Panc1 (cell line): ENCODE measurements around the gene CEP55. TPM values are rescaled to one million over a fixed set of nuclear protein-coding genes. Genes with fewer than 3 reads are reported as not detected.

ENCODE experiments used
- ATAC-seq: fragments of 200-7000 bp; cut with Tn5 transposase; 2 replicates; pipeline ENCODE4 v1.9.1; 2020; ENCODE audit warnings: mild to moderate bottlenecking, moderate library complexity
- BruUV-seq: library from RNA; stranded (reverse); fragments of 400-500 nt; replicated peaks from 2 replicates; lab custom pipeline; 2021; lab: Mats Ljungman, UMichigan
- CTCF ChIA-PET: fragments of 300-600 bp; sonication (Branson Sonifier 250); formaldehyde crosslinking; loops from one replicate; lab custom pipeline; 2022; ENCODE audit warnings: antibody characterized with exemption; lab: Charles Lee
- POLR2A ChIA-PET: fragments of 300-600 bp; sonication (Branson Sonifier 250); formaldehyde crosslinking; loops from one replicate; lab custom pipeline; 2022; ENCODE audit warnings: antibody characterized with exemption; lab: Charles Lee
- DNase-seq: peaks from one replicate; pipeline ENCODE4 v3.0.0-alpha.2; 2010; ENCODE audit warnings: low read depth, low spot score
- H3K27ac ChIP-seq: 2 replicates; pipeline ENCODE4 v1.5.1; 2011; ENCODE audit warnings: mild to moderate bottlenecking, low read length, inconsistent platforms
- H3K27me3 ChIP-seq: fragments of 200-500 bp; sonication (Bioruptor generic); 2 replicates; pipeline ENCODE4 v1.6.0; 2014; ENCODE audit warnings: low read length, inconsistent platforms; ENCODE audit not compliant: control insufficient read depth, insufficient read depth
- H3K36me3 ChIP-seq: fragments of 200-500 bp; sonication (Bioruptor generic); 2 replicates; pipeline ENCODE4 v1.5.1; 2014; ENCODE audit warnings: inconsistent platforms, mild to moderate bottlenecking, low read length, moderate library complexity; ENCODE audit not compliant: control insufficient read depth, insufficient read depth
- H3K4me1 ChIP-seq: 2 replicates; pipeline ENCODE4 v1.5.1; 2011; ENCODE audit warnings: inconsistent platforms, mild to moderate bottlenecking, low read length, moderate library complexity; ENCODE audit not compliant: control insufficient read depth, insufficient read depth
- H3K4me3 ChIP-seq, 2 experiments: 2 replicates each; pipeline ENCODE4 v1.5.1; 2011 to 2012; ENCODE audit warnings: low read depth in 2 of 2, low read length in 2 of 2, mild to moderate bottlenecking in 2 of 2, inconsistent platforms in 1 of 2, moderate library complexity in 1 of 2
- H3K9me3 ChIP-seq: fragments of 200-500 bp; sonication (Bioruptor generic); 2 replicates; pipeline ENCODE4 v1.5.1; 2014; ENCODE audit warnings: low read depth, mild to moderate bottlenecking, inconsistent platforms, low read length, moderate library complexity; ENCODE audit not compliant: control insufficient read depth, insufficient read depth
- POLR2AphosphoS5 ChIP-seq: IDR thresholded peaks from 2 replicates; pipeline ENCODE4 v1.6.1; 2012; ENCODE audit warnings: mild to moderate bottlenecking, low read depth, low read length, moderate library complexity
- SIN3A ChIP-seq: IDR thresholded peaks from 2 replicates; pipeline ENCODE4 v1.6.1; 2012; ENCODE audit warnings: low read depth, mild to moderate bottlenecking, low read length, moderate library complexity, borderline replicate concordance; ENCODE audit not compliant: insufficient read depth
- TCF7L2 ChIP-seq: IDR thresholded peaks from 2 replicates; pipeline ENCODE4 v1.6.1; 2011; ENCODE audit warnings: mild to moderate bottlenecking, low read depth, low read length, inconsistent platforms
- in situ Hi-C: cut with HindIII; loops from 2 replicates; pipeline ENCODE4 v1.10.0; 2016; ENCODE audit warnings: low sequenced_read_pairs, low pct_unique_long_range_greater_than_20kb
- intact Hi-C: fragments of 100-400 bp; cut with micrococcal nuclease; formaldehyde crosslinking; loops from one replicate; pipeline ENCODE4 v1.10.0; 2022; ENCODE audit not compliant: unreplicated experiment
- total RNA-seq: library from RNA; stranded (reverse); gene quantifications from one replicate; pipeline ENCODE4 v1.2.1, GENCODE V29; 2021; ENCODE audit not compliant: unreplicated experiment
- TF ChIP-seq, protein P1 (sequence below), 2 experiments: IDR thresholded peaks; 2 replicates each; pipeline ENCODE4 v1.6.1; 2011 to 2012; ENCODE audit warnings: low read depth in 2 of 2, control low read depth in 1 of 2, low read length in 1 of 2, mild to moderate bottlenecking in 1 of 2, moderate library complexity in 1 of 2; ENCODE audit not compliant: insufficient read depth in 1 of 2
- TF ChIP-seq, protein P2 (sequence below): fragments of 450-650 bp; IDR thresholded peaks from 2 replicates; pipeline ENCODE4 v1.5.1; 2017; ENCODE audit warnings: mild to moderate bottlenecking

The CEP55 gene
- total RNA-seq, 1 experiment from 2014 or later, result 96.4 TPM

DNA sequence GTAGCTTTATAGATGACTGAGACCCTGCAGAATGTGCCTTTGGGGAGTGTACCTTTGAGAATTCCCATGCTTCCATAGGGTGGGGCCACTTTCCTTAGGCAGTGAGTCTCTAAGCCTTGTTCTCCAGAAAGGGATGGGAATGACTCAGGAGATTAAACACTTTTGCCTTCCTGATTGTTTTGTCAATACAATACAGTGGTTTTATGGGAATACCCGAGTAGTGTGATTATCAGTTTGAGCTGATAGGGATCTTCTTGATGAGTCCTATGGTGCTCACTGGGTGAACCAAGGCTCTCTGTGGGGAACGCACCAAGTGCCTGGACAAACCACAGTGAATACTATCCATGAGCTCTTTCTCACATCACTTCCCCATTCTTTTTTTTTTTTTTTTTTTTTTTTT lies 20.5 kb upstream of the CEP55 start:
- peak overlapping the region in 1 of 2 experiments; percentile 12; a peak in 2 of 4 replicates for H3K4me3 ChIP-seq
- TF ChIP-seq TCF7L2, result peak; percentile 78
- peak; percentile 90 for TF ChIP-seq POLR2AphosphoS5
- 0 out of 2 replicates have a peak, but pooled peaks have one; percentile 68 for TF ChIP-seq SIN3A
- TF ChIP-seq, protein P1, sequence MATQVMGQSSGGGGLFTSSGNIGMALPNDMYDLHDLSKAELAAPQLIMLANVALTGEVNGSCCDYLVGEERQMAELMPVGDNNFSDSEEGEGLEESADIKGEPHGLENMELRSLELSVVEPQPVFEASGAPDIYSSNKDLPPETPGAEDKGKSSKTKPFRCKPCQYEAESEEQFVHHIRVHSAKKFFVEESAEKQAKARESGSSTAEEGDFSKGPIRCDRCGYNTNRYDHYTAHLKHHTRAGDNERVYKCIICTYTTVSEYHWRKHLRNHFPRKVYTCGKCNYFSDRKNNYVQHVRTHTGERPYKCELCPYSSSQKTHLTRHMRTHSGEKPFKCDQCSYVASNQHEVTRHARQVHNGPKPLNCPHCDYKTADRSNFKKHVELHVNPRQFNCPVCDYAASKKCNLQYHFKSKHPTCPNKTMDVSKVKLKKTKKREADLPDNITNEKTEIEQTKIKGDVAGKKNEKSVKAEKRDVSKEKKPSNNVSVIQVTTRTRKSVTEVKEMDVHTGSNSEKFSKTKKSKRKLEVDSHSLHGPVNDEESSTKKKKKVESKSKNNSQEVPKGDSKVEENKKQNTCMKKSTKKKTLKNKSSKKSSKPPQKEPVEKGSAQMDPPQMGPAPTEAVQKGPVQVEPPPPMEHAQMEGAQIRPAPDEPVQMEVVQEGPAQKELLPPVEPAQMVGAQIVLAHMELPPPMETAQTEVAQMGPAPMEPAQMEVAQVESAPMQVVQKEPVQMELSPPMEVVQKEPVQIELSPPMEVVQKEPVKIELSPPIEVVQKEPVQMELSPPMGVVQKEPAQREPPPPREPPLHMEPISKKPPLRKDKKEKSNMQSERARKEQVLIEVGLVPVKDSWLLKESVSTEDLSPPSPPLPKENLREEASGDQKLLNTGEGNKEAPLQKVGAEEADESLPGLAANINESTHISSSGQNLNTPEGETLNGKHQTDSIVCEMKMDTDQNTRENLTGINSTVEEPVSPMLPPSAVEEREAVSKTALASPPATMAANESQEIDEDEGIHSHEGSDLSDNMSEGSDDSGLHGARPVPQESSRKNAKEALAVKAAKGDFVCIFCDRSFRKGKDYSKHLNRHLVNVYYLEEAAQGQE (IDR thresholded peaks at IDR 0.05; ENCODE audit: insufficient read depth in 1 of 2, low read depth in 2 of 2, low read length in 1 of 2), result no peak
- peak overlapping the region; percentile 100 for H3K27ac ChIP-seq
- no peaks in the 10 kb centered on the region for H3K27me3 ChIP-seq
- intact Hi-C loops (no loop called here), in situ Hi-C loops (no loop called here)
- ChIA-PET CTCF (interaction anchor here (0.6 kb wide), 3 partner anchors 15 to 154 kb away, joined by 3 to 10 read pairs (median 7); no protein-coding TSS in a partner anchor), POLR2A (interaction anchor here (0.6 to 1.1 kb wide), 8 partner anchors 9 to 85 kb away, joined by 3 to 16 read pairs (median 4); no protein-coding TSS in a partner anchor)
- peaks cover under 1% of the 10 kb centered on the region; the same call in 1 of the 2 replicates for H3K9me3 ChIP-seq
- no TSS peak for BruUV-seq
- H3K4me1 ChIP-seq, result peaks cover 79% of the 10 kb centered on the region
- peak; percentile 90 for DNase-seq
- H3K36me3 ChIP-seq, result no peaks in the 10 kb centered on the region; the same call in 1 of the 2 replicates
- ATAC-seq, result peak; percentile 81

DNA sequence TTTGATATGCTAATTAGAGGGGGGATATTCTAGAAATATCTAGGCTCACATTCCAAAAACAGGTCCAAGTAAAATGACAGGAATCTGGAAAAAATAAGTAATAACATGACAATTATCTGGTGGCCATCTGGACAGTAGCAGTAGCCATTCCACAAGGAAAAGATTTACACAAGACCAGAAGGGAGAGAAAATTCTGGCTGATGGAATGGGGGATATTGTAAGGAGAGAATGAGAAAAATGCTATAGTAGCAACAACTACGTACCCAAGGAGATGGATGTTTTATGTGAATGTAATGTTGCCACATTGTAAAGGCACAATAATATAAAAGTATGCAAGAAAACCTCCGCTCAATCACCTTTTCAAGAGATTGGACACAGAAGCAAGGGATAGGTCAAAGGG lies 19.7 kb upstream of the CEP55 start:
- TF ChIP-seq, protein P2, sequence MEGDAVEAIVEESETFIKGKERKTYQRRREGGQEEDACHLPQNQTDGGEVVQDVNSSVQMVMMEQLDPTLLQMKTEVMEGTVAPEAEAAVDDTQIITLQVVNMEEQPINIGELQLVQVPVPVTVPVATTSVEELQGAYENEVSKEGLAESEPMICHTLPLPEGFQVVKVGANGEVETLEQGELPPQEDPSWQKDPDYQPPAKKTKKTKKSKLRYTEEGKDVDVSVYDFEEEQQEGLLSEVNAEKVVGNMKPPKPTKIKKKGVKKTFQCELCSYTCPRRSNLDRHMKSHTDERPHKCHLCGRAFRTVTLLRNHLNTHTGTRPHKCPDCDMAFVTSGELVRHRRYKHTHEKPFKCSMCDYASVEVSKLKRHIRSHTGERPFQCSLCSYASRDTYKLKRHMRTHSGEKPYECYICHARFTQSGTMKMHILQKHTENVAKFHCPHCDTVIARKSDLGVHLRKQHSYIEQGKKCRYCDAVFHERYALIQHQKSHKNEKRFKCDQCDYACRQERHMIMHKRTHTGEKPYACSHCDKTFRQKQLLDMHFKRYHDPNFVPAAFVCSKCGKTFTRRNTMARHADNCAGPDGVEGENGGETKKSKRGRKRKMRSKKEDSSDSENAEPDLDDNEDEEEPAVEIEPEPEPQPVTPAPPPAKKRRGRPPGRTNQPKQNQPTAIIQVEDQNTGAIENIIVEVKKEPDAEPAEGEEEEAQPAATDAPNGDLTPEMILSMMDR, result no peak
- TF ChIP-seq TCF7L2 (no peak), POLR2AphosphoS5 (no peak), SIN3A (no peak)
- TF ChIP-seq, protein P1 (IDR thresholded peaks at IDR 0.05; ENCODE audit: insufficient read depth in 1 of 2, low read depth in 2 of 2, low read length in 1 of 2), result no peak
- Histone ChIP-seq H3K36me3 (no peaks in the 10 kb centered on the region; the same call in 1 of the 2 replicates), H3K4me3 (no peak overlapping the region), H3K9me3 (no peaks in the 10 kb centered on the region), H3K27me3 (no peaks in the 10 kb centered on the region), H3K27ac (peak overlapping the region; percentile 100), H3K4me1 (peaks cover 70% of the 10 kb centered on the region)
- DNase-seq (no peak), ATAC-seq (no peak)
- in situ Hi-C loops, result no loop called here
- CTCF ChIA-PET, result no interaction called here
- POLR2A ChIA-PET, result interaction anchor here (0.6 to 0.8 kb wide), 3 partner anchors 14 to 393 kb away, joined by 4 to 16 read pairs (median 4); no protein-coding TSS in a partner anchor
- intact Hi-C loops, result no loop called here
- no TSS peak for BruUV-seq
